ENCODE results near the gene PTPRK. TPM values are rescaled to one million over a fixed set of nuclear protein-coding genes. Genes with fewer than 3 reads are reported as not detected.

The PTPRK gene
- total RNA-seq, 1 donor from 2014 or later, result 48.4 TPM

- FAIRE-seq (no peak), DNase-seq (ENCODE audit: low read depth) (no peak)
- Histone ChIP-seq H3K4me3 (ENCODE audit: low read depth, low read length) (no peak overlapping the region), H3K36me3 (ENCODE audit: control insufficient read depth, insufficient read depth, low read length) (no peaks in the 10 kb centered on the region), H3K27me3 (ENCODE audit: control insufficient read depth, insufficient read depth, low read length) (no peaks in the 10 kb centered on the region)
- TF ChIP-seq CTCF (IDR thresholded peaks at IDR 0.05; ENCODE audit: insufficient read depth, low read length, severe bottlenecking), result no peak
Measured at GRCh38 chr6:127941228-127941627, 579.2 kb downstream of the PTPRK start.

GRCh38 chr6:127939442-127940066, 580.8 kb downstream of the PTPRK start:
- no peaks in the 10 kb centered on the region for H3K27me3 ChIP-seq (ENCODE audit: control insufficient read depth, insufficient read depth, low read length)
- no peaks in the 10 kb centered on the region for H3K36me3 ChIP-seq (ENCODE audit: control insufficient read depth, insufficient read depth, low read length)
- TF ChIP-seq CTCF (IDR thresholded peaks at IDR 0.05; ENCODE audit: insufficient read depth, low read length, severe bottlenecking), result no peak
- FAIRE-seq (no peak), DNase-seq (ENCODE audit: low read depth) (peak; percentile 54)
- H3K4me3 ChIP-seq (ENCODE audit: low read depth, low read length), result no peak overlapping the region

GRCh38 chr6:127938701-127939100, 581.7 kb downstream of the PTPRK start:
- DNase-seq (ENCODE audit: low read depth), result peak; percentile 60
- Histone ChIP-seq H3K27me3 (ENCODE audit: control insufficient read depth, insufficient read depth, low read length) (no peaks in the 10 kb centered on the region), H3K4me3 (ENCODE audit: low read depth, low read length) (no peak overlapping the region), H3K36me3 (ENCODE audit: control insufficient read depth, insufficient read depth, low read length) (no peaks in the 10 kb centered on the region)
- FAIRE-seq, result no peak
- no peak for TF ChIP-seq CTCF (IDR thresholded peaks at IDR 0.05; ENCODE audit: insufficient read depth, low read length, severe bottlenecking)

GRCh38 chr6:127937747-127938146, 582.7 kb downstream of the PTPRK start:
- Histone ChIP-seq H3K4me3 (ENCODE audit: low read depth, low read length) (no peak overlapping the region), H3K27me3 (ENCODE audit: control insufficient read depth, insufficient read depth, low read length) (no peaks in the 10 kb centered on the region), H3K36me3 (ENCODE audit: control insufficient read depth, insufficient read depth, low read length) (no peaks in the 10 kb centered on the region)
- no peak for TF ChIP-seq CTCF (IDR thresholded peaks at IDR 0.05; ENCODE audit: insufficient read depth, low read length, severe bottlenecking)
- FAIRE-seq (no peak), DNase-seq (ENCODE audit: low read depth) (no peak)

- TF ChIP-seq CTCF (IDR thresholded peaks at IDR 0.05; ENCODE audit: insufficient read depth, low read length, severe bottlenecking), result no peak
- FAIRE-seq, result no peak
- H3K27me3 ChIP-seq (ENCODE audit: control insufficient read depth, insufficient read depth, low read length), result no peaks in the 10 kb centered on the region
- H3K4me3 ChIP-seq (ENCODE audit: low read depth, low read length), result no peak overlapping the region
- no peaks in the 10 kb centered on the region for H3K36me3 ChIP-seq (ENCODE audit: control insufficient read depth, insufficient read depth, low read length)
- DNase-seq (ENCODE audit: low read depth), result no peak
Measured at GRCh38 chr6:127937102-127937501, 583.3 kb downstream of the PTPRK start.

- H3K4me3 ChIP-seq (ENCODE audit: low read depth, low read length), result no peak overlapping the region
- H3K27me3 ChIP-seq (ENCODE audit: control insufficient read depth, insufficient read depth, low read length), result no peaks in the 10 kb centered on the region
- DNase-seq (ENCODE audit: low read depth) (no peak), FAIRE-seq (no peak)
- H3K36me3 ChIP-seq (ENCODE audit: control insufficient read depth, insufficient read depth, low read length), result no peaks in the 10 kb centered on the region
- TF ChIP-seq CTCF (IDR thresholded peaks at IDR 0.05; ENCODE audit: insufficient read depth, low read length, severe bottlenecking), result no peak
Measured at GRCh38 chr6:127934956-127935355, 585.4 kb downstream of the PTPRK start.

Data from bronchial epithelial cell (primary cell).